H1 (cell line): Measurements from ENCODE around the gene MYPN. TPM values are rescaled to one million over a fixed set of nuclear protein-coding genes. Genes with fewer than 3 reads are reported as not detected.

ENCODE experiments used
- CTCF ChIA-PET: fragments of 300-600 bp; sonication (Branson Sonifier 250); formaldehyde crosslinking; loops from one replicate; lab custom pipeline; 2021; ENCODE audit not compliant: partially characterized antibody; lab: Charles Lee
- POLR2A ChIA-PET: fragments of 300-600 bp; sonication (Branson Sonifier 250); formaldehyde crosslinking; loops from one replicate; lab custom pipeline; 2021; ENCODE audit warnings: inconsistent platforms; ENCODE audit not compliant: partially characterized antibody; lab: Charles Lee
- DNase-seq, 2 experiments: peaks; one replicate each; pipeline versions ENCODE4 v3.0.0 to v3.0.0-alpha.2; 2010 to 2022; ENCODE audit warnings: low spot score in 2 of 2, low read depth in 1 of 2, mixed read lengths in 1 of 2
- FAIRE-seq: peaks from 2 replicates; lab custom pipeline; 2011; peaks lifted over from hg19 to GRCh38; lab: Jason Lieb, UNC
- H2AFZ ChIP-seq: 2 replicates; pipeline ENCODE4 v1.8.1; 2012; ENCODE audit warnings: low read length, inconsistent platforms
- H2AK5ac ChIP-seq: 2 replicates; pipeline ENCODE4 v1.6.1; 2013; ENCODE audit warnings: low read depth, low read length
- H2BK120ac ChIP-seq: replicated peaks from 2 replicates; pipeline ENCODE3; 2013; ENCODE audit warnings: low read depth, low read length, inconsistent platforms
- H2BK12ac ChIP-seq: 2 replicates; pipeline ENCODE4 v1.6.1; 2013; ENCODE audit warnings: low read depth, low read length
- H2BK15ac ChIP-seq: 2 replicates; pipeline ENCODE4 v1.6.1; 2013; ENCODE audit warnings: low read length
- H2BK20ac ChIP-seq: 2 replicates; pipeline ENCODE4 v1.6.1; 2013; ENCODE audit warnings: low read length
- H2BK5ac ChIP-seq: 2 replicates; pipeline ENCODE4 v1.6.1; 2013; ENCODE audit warnings: low read depth, low read length
- H3K14ac ChIP-seq: 2 replicates; pipeline ENCODE4 v1.6.1; 2013; ENCODE audit warnings: inconsistent platforms; ENCODE audit not compliant: insufficient read length
- H3K18ac ChIP-seq: 2 replicates; pipeline ENCODE4 v1.6.1; 2013; ENCODE audit warnings: low read length; ENCODE audit errors: extremely low read depth
- H3K23ac ChIP-seq: 2 replicates; pipeline ENCODE4 v1.6.1; 2013; ENCODE audit warnings: inconsistent platforms; ENCODE audit not compliant: insufficient read length
- H3K23me2 ChIP-seq: 2 replicates; pipeline ENCODE4 v1.6.1; 2013; ENCODE audit warnings: low read depth, low read length
- H3K27ac ChIP-seq: 2 replicates; pipeline ENCODE4 v1.6.1; 2011; ENCODE audit warnings: low read depth, low read length, inconsistent platforms
- H3K27me3 ChIP-seq, 4 experiments: replicated peaks in 1 of 4; 1 replicate in 1 of 4; 2 replicates in 3 of 4; pipeline versions ENCODE4 v1.6.1 to v1.8.1; 2011 to 2013; ENCODE audit warnings: low read length in 3 of 4, mild to moderate bottlenecking in 3 of 4, inconsistent platforms in 2 of 4, mixed read lengths in 2 of 4, moderate library complexity in 1 of 4; ENCODE audit not compliant: control insufficient read depth in 3 of 4, insufficient read depth in 3 of 4; ENCODE audit errors: extremely low read depth in 1 of 4
- H3K36me3 ChIP-seq, 4 experiments: 2 replicates each; pipeline versions ENCODE4 v1.6.1 to v1.8.1; 2011 to 2013; ENCODE audit warnings: mild to moderate bottlenecking in 4 of 4, low read length in 3 of 4, moderate library complexity in 2 of 4, control low read depth in 1 of 4, inconsistent platforms in 1 of 4; ENCODE audit not compliant: insufficient read depth in 4 of 4, control insufficient read depth in 2 of 4
- H3K4ac ChIP-seq: replicated peaks from 2 replicates; pipeline ENCODE3; 2013; ENCODE audit warnings: low read length, low read depth, mixed read lengths, inconsistent platforms; ENCODE audit not compliant: insufficient read length
- H3K4me1 ChIP-seq, 4 experiments: replicated peaks in 1 of 4; 1 replicate in 1 of 4; 2 replicates in 3 of 4; pipeline versions ENCODE4 v1.6.1 to v1.8.1; 2011 to 2013; ENCODE audit warnings: low read length in 3 of 4, inconsistent platforms in 2 of 4, mixed read lengths in 1 of 4; ENCODE audit not compliant: insufficient read depth in 4 of 4, control insufficient read depth in 3 of 4
- H3K4me2 ChIP-seq, 2 experiments: 2 replicates each; pipeline versions ENCODE4 v1.6.1 to v1.8.1; 2011 to 2013; ENCODE audit warnings: low read depth in 2 of 2, low read length in 2 of 2, control low read depth in 1 of 2, inconsistent platforms in 1 of 2, mild to moderate bottlenecking in 1 of 2; ENCODE audit not compliant: insufficient read depth in 1 of 2
- H3K4me3 ChIP-seq, 4 experiments: fragments of 200-600, 300-600 bp in 1 of 4; sonication (generic), shearing (Covaris generic), sonication (Bioruptor Twin) in 1 of 4; 2 replicates each; pipeline versions ENCODE4 v1.5.1 to v1.8.1; 2011 to 2016; ENCODE audit warnings: low read length in 4 of 4, low read depth in 3 of 4, control low read depth in 2 of 4, inconsistent platforms in 2 of 4, mild to moderate bottlenecking in 2 of 4, mixed read lengths in 1 of 4, moderate library complexity in 1 of 4; ENCODE audit not compliant: insufficient read depth in 2 of 4; ENCODE audit errors: extremely low read depth in 1 of 4
- H3K56ac ChIP-seq: replicated peaks from 2 replicates; pipeline ENCODE3; 2013; ENCODE audit warnings: low read depth, mild to moderate bottlenecking, mixed read lengths, low read length, inconsistent platforms; ENCODE audit not compliant: insufficient read length
- H3K79me1 ChIP-seq: 2 replicates; pipeline ENCODE4 v1.6.1; 2013; ENCODE audit warnings: low read depth, low read length, control low read depth
- H3K79me2 ChIP-seq, 2 experiments: 2 replicates each; pipeline versions ENCODE4 v1.6.1 to v1.8.1; 2012 to 2013; ENCODE audit warnings: low read length in 2 of 2, mild to moderate bottlenecking in 2 of 2, inconsistent platforms in 1 of 2; ENCODE audit not compliant: insufficient read depth in 2 of 2, control insufficient read depth in 1 of 2
- H3K9ac ChIP-seq, 4 experiments: replicated peaks in 1 of 4; 1 replicate in 1 of 4; 2 replicates in 3 of 4; pipeline versions ENCODE4 v1.6.1 to v1.8.1; 2011 to 2013; ENCODE audit warnings: low read depth in 3 of 4, low read length in 3 of 4, control low read depth in 2 of 4, mild to moderate bottlenecking in 2 of 4, moderate library complexity in 2 of 4, inconsistent platforms in 1 of 4; ENCODE audit errors: extremely low read depth in 1 of 4
- H3K9me3 ChIP-seq, 2 experiments: 2 replicates each; pipeline versions ENCODE4 v1.6.1 to v1.8.1; 2012 to 2013; ENCODE audit warnings: mild to moderate bottlenecking in 2 of 2, moderate library complexity in 2 of 2, control low read depth in 1 of 2, inconsistent platforms in 1 of 2, low read depth in 1 of 2, low read length in 1 of 2, mixed read lengths in 1 of 2; ENCODE audit not compliant: insufficient read depth in 2 of 2
- H4K20me1 ChIP-seq, 2 experiments: replicated peaks in 1 of 2; 2 replicates each; pipeline versions ENCODE3 to v1.8.1; 2011 to 2013; ENCODE audit warnings: inconsistent platforms in 2 of 2, low read length in 2 of 2, mild to moderate bottlenecking in 1 of 2; ENCODE audit not compliant: insufficient read depth in 2 of 2, control insufficient read depth in 1 of 2
- H4K5ac ChIP-seq: 2 replicates; pipeline ENCODE4 v1.6.1; 2013; ENCODE audit warnings: low read length, low read depth, mixed read lengths, inconsistent platforms; ENCODE audit not compliant: insufficient read length
- H4K8ac ChIP-seq: 2 replicates; pipeline ENCODE4 v1.8.0; 2013; ENCODE audit warnings: mild to moderate bottlenecking, moderate library complexity, low read length, inconsistent platforms; ENCODE audit not compliant: insufficient read depth; ENCODE audit errors: extremely low read depth
- H4K91ac ChIP-seq: replicated peaks from 2 replicates; pipeline ENCODE3; 2013; ENCODE audit warnings: low read length, mixed read lengths, inconsistent platforms; ENCODE audit not compliant: insufficient read length
- ASH2L ChIP-seq: fragments of 200-600, 300-600 bp; sonication (generic); IDR thresholded peaks from one replicate; pipeline ENCODE4 v1.7.1; 2017; ENCODE audit warnings: low read length
- BACH1 ChIP-seq: IDR thresholded peaks from 2 replicates; pipeline ENCODE4 v1.6.1; 2012; ENCODE audit warnings: low read length, improper control_type of control experiment
- CHD2 ChIP-seq: IDR thresholded peaks from 2 replicates; pipeline ENCODE4 v1.6.1; 2012; ENCODE audit warnings: low read length, improper control_type of control experiment
- EGR1 ChIP-seq: IDR thresholded peaks from 2 replicates; pipeline ENCODE4 v1.6.1; 2011; ENCODE audit warnings: low read depth, low read length, borderline replicate concordance
- GTF2F1 ChIP-seq: IDR thresholded peaks from 2 replicates; pipeline ENCODE4 v1.6.1; 2012; ENCODE audit warnings: low read depth, low read length, improper control_type of control experiment, borderline replicate concordance
- JUN ChIP-seq: IDR thresholded peaks from 2 replicates; pipeline ENCODE4 v1.6.1; 2011; ENCODE audit warnings: low read depth, mild to moderate bottlenecking, improper control_type of control experiment, low read length
- JUND ChIP-seq: IDR thresholded peaks from 2 replicates; pipeline ENCODE4 v1.6.1; 2011; ENCODE audit warnings: mild to moderate bottlenecking, improper control_type of control experiment, low read length
- MAFK ChIP-seq: IDR thresholded peaks from 2 replicates; pipeline ENCODE4 v1.6.1; 2012; ENCODE audit warnings: low read depth, mild to moderate bottlenecking, improper control_type of control experiment, low read length
- RNF2 ChIP-seq: fragments of 200-900, 300-1000 bp; sonication (generic); IDR thresholded peaks from 2 replicates; pipeline ENCODE4 v1.7.1; 2016; ENCODE audit warnings: borderline replicate concordance, low read depth, mild to moderate bottlenecking, antibody characterized with exemption, low read length; ENCODE audit not compliant: poor library complexity, severe bottlenecking; ENCODE audit errors: missing control alignments
- RXRA ChIP-seq: IDR thresholded peaks from 2 replicates; pipeline ENCODE4 v1.6.1; 2011; ENCODE audit warnings: low read depth, mild to moderate bottlenecking, low read length, moderate library complexity; ENCODE audit not compliant: insufficient read depth
- SRF ChIP-seq: IDR thresholded peaks from 2 replicates; pipeline ENCODE4 v1.6.1; 2011; ENCODE audit warnings: mild to moderate bottlenecking, low read depth, low read length, moderate library complexity
- TAF1 ChIP-seq: IDR thresholded peaks from 2 replicates; pipeline ENCODE4 v1.6.1; 2011; ENCODE audit warnings: mild to moderate bottlenecking, low read depth, low read length
- YY1 ChIP-seq: IDR thresholded peaks from 2 replicates; pipeline ENCODE4 v1.6.1; 2011; ENCODE audit warnings: low read depth, mild to moderate bottlenecking, low read length
- WGBS, 2 experiments: shearing (Covaris generic) in 1 of 2; methylation state at CpG; one replicate each; pipeline versions ENCODE4 v1.1.6 to v1.1.7; 2013 to 2015; ENCODE audit warnings: low lambda C conversion rate in 2 of 2, mixed read lengths in 2 of 2, inconsistent platforms in 1 of 2, low coverage in 1 of 2, missing lambda C conversion rate in 1 of 2; ENCODE audit not compliant: insufficient replicate concordance in 2 of 2, insufficient coverage in 1 of 2, insufficient read length in 1 of 2; ENCODE audit errors: extremely low coverage in 1 of 2, missing lambda C conversion rate in 1 of 2; 5-methylcytosine and 5-hydroxymethylcytosine counted together
- polyA plus RNA-seq, 7 experiments: library from polyadenylated mRNA; depleted of rRNA in 3 of 7; stranded (reverse) in 5 of 7; unstranded in 2 of 7; fragments of >200 nt in 5 of 7; fragments of 200-250 nt in 2 of 7; gene quantifications; 1 replicate in 5 of 7; 2 replicates in 1 of 7; 4 replicates in 1 of 7; pipeline versions ENCODE4 v1.2.1 to v1.2.3, GENCODE V29; 2011 to 2013; ENCODE audit warnings: missing spikeins in 2 of 7, mixed read lengths in 2 of 7
- total RNA-seq: library from RNA; stranded (reverse); fragmentation: NEBNext Ultra II Directional; extraction: Animal tissue kit (Norgen Biotek cat#: 25700); gene quantifications from 2 replicates; pipeline ENCODE4 v1.2.1, GENCODE V29; 2021
- TF ChIP-seq, protein P1 (sequence below): IDR thresholded peaks from 2 replicates; pipeline ENCODE4 v1.6.1; 2011; ENCODE audit warnings: low read length, improper control_type of control experiment

MYPN gene
- total and polyA plus RNA-seq, 2 of the 8 experiments (the other 6 are each of a cell fraction or from before 2014, with no cell fraction given), result not detected

DNA sequence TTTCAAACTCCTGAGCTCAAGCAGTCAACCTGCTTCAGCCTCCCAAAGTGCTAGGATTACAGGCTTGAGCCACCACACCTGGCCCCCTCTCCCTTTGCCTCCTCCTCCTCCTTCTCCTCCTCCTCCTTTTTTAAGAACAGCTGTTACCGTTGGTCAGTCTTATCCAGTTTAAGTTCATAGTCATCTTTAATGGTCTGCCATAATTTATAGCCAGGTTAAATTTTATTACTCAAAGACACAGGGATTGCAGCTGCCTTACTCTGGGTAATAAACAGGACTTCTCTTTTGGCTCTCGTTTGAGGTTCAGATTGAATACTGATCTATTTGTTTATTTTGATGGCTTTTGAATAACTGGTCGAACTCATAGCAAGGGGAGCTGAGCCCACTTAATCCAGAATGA lies 87.4 kb downstream of the MYPN start:
- no peak overlapping the region for H4K91ac ChIP-seq
- TF ChIP-seq JUND, result no peak
- TF ChIP-seq CHD2, result no peak
- no peak for TF ChIP-seq BACH1
- no peak for TF ChIP-seq GTF2F1
- TF ChIP-seq YY1, result no peak
- no peak for TF ChIP-seq TAF1
- TF ChIP-seq, protein P1, sequence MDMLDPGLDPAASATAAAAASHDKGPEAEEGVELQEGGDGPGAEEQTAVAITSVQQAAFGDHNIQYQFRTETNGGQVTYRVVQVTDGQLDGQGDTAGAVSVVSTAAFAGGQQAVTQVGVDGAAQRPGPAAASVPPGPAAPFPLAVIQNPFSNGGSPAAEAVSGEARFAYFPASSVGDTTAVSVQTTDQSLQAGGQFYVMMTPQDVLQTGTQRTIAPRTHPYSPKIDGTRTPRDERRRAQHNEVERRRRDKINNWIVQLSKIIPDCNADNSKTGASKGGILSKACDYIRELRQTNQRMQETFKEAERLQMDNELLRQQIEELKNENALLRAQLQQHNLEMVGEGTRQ, result no peak
- no peak for TF ChIP-seq JUN
- no peak for TF ChIP-seq MAFK
- TF ChIP-seq RNF2, result no peak
- no peak for TF ChIP-seq EGR1
- no peak for TF ChIP-seq SRF
- TF ChIP-seq ASH2L, result no peak
- no peak for TF ChIP-seq RXRA

More for the DNA sequence above, 87.4 kb downstream of the MYPN start:
- ChIA-PET POLR2A (interaction anchor here (1.3 kb wide), 1 partner anchor 15 kb away, joined by 4 read pairs; no protein-coding TSS in a partner anchor), CTCF (interaction anchor here (1.0 to 3.0 kb wide), 6 partner anchors 9 to 109 kb away, joined by 3 to 14 read pairs (median 5); no protein-coding TSS in a partner anchor)
- Histone ChIP-seq H3K9me3 (no peaks in the 10 kb centered on the region), H2AK5ac (no peak overlapping the region), H3K4me2 (no peak overlapping the region), H3K27ac (no peak overlapping the region), H3K36me3 (no peaks in the 10 kb centered on the region), H3K14ac (no peak overlapping the region), H2BK5ac (no peak overlapping the region), H3K9ac (no peak overlapping the region), H3K23ac (no peak overlapping the region), H3K4me1 (no peaks in the 10 kb centered on the region), H2AFZ (no peak overlapping the region; the same call in 1 of the 2 replicates), H3K79me2 (no peaks in the 10 kb centered on the region), H2BK20ac (no peak overlapping the region), H4K5ac (no peak overlapping the region), H3K4me3 (no peak overlapping the region), H3K23me2 (no peaks in the 10 kb centered on the region), H3K4ac (no peak overlapping the region), H3K56ac (no peak overlapping the region), H3K79me1 (no peaks in the 10 kb centered on the region), H2BK12ac (no peak overlapping the region), H3K27me3 (no peaks in the 10 kb centered on the region), H2BK120ac (no peak overlapping the region), H2BK15ac (no peak overlapping the region), H4K20me1 (no peaks in the 10 kb centered on the region), H3K18ac (no peak overlapping the region), H4K8ac (no peak overlapping the region)
- no peak for DNase-seq
- FAIRE-seq, result no peak
- WGBS, 2 experiments, result 81% methylated on average over 3 of the region's 3 CpGs; no CpG with 5 or more reads in 1 of the 2 experiments
